B cell (primary cell): ENCODE measurements around the gene ZFYVE9.

ENCODE experiments used
- EZH2 ChIP-seq: IDR thresholded peaks from 2 replicates; pipeline ENCODE4 v1.6.1; 2012; ENCODE audit warnings: borderline replicate concordance, low read depth, mild to moderate bottlenecking, moderate library complexity, low read length; ENCODE audit not compliant: insufficient read depth, poor library complexity, severe bottlenecking
- TF ChIP-seq, protein P1 (sequence below): fragments of 200-600 bp; IDR thresholded peaks from one replicate; pipeline ENCODE4 v1.8.0; 2022; ENCODE audit warnings: antibody characterized with exemption, mild to moderate bottlenecking

DNA sequence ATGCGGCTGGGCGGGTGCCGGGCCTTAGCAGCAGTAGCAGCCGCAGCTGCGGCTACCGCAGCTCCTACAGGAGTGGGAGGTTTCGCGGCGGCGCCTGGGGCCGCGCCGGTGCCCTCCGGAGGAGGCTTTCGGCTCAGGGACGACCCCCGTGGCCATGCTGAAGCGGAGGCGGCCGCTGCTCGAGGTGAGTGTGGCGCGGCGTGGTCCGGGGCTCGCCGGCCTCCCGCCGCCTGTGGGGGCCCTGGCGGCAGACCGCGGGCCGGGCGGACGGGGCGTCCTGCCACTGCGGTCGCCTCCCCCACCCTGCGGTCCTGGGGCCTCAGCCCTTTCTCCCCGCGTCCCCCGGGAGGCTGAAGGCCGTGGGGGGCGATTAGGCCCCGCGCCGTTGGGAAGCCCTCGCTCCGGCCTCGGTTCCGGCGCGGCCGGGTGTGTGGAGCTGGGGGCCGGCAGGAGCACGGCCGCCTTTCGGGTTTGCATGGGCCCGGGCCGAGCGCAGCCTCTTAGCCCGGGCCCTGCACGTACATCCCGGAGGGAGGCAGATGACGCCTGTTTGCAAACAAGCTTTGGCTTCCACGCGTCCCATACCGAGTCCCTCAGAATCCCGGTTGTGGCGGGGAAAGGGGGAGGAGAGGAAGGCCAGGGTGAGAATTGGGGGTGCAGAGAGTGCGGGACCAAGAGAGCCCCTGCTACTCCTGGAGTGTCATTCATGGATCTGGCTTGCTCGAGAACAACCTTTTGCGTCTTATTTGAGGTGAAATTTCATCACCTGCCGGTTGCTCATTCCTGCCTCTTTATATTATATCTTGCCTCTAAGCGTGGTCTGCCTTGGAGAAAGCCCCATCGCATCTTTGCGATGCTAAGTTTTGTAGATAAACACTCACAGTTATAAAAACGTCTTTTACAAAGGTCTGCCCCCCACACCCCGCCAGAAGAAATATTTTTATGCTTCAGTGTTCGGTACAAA lies 613 bp downstream of the ZFYVE9 start:
- no peak for TF ChIP-seq EZH2
- TF ChIP-seq, protein P1, sequence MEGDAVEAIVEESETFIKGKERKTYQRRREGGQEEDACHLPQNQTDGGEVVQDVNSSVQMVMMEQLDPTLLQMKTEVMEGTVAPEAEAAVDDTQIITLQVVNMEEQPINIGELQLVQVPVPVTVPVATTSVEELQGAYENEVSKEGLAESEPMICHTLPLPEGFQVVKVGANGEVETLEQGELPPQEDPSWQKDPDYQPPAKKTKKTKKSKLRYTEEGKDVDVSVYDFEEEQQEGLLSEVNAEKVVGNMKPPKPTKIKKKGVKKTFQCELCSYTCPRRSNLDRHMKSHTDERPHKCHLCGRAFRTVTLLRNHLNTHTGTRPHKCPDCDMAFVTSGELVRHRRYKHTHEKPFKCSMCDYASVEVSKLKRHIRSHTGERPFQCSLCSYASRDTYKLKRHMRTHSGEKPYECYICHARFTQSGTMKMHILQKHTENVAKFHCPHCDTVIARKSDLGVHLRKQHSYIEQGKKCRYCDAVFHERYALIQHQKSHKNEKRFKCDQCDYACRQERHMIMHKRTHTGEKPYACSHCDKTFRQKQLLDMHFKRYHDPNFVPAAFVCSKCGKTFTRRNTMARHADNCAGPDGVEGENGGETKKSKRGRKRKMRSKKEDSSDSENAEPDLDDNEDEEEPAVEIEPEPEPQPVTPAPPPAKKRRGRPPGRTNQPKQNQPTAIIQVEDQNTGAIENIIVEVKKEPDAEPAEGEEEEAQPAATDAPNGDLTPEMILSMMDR = peak; percentile 50
